Hepatocyte (in vitro differentiated cells): ENCODE results near the gene ZNF750. TPM values are rescaled to one million over a fixed set of nuclear protein-coding genes. Genes with fewer than 3 reads are reported as not detected.

Source experiments
- DNase-seq: peaks from one replicate; pipeline ENCODE4 v3.0.0-alpha.2; 2016; ENCODE audit warnings: low spot score
- H2AFZ ChIP-seq: fragments of 200-600 bp; sonication (generic); 2 replicates; pipeline ENCODE4 v1.6.0; 2016; ENCODE audit warnings: antibody characterized with exemption, mild to moderate bottlenecking
- H3K27ac ChIP-seq: fragments of 200-600 bp; sonication (generic); 2 replicates; pipeline ENCODE4 v1.5.1; 2016; ENCODE audit warnings: mild to moderate bottlenecking
- H3K27me3 ChIP-seq: fragments of 200-600 bp; sonication (generic); 2 replicates; pipeline ENCODE4 v1.6.1; 2016
- H3K36me3 ChIP-seq: fragments of 200-600 bp; sonication (generic); replicated peaks from 2 replicates; pipeline ENCODE4 v1.5.1; 2016; ENCODE audit warnings: low read depth; ENCODE audit not compliant: insufficient read depth
- H3K4me1 ChIP-seq: fragments of 200-600 bp; sonication (generic); 2 replicates; pipeline ENCODE4 v1.5.1; 2016; ENCODE audit warnings: mild to moderate bottlenecking, moderate library complexity; ENCODE audit not compliant: insufficient read depth
- H3K4me2 ChIP-seq: fragments of 200-600 bp; sonication (generic); 2 replicates; pipeline ENCODE4 v1.6.0; 2016
- H3K4me3 ChIP-seq: fragments of 200-600 bp; sonication (generic); 2 replicates; pipeline ENCODE4 v1.5.1; 2016; ENCODE audit warnings: mild to moderate bottlenecking
- H3K79me2 ChIP-seq: fragments of 200-600 bp; sonication (generic); 2 replicates; pipeline ENCODE4 v1.6.0; 2017; ENCODE audit warnings: mild to moderate bottlenecking
- H3K9me2 ChIP-seq: fragments of 200-600 bp; sonication (generic); replicated peaks from 2 replicates; pipeline ENCODE4 v1.6.0; 2017; ENCODE audit warnings: mild to moderate bottlenecking; ENCODE audit not compliant: insufficient read depth
- H3K9me3 ChIP-seq: fragments of 200-600 bp; sonication (generic); 2 replicates; pipeline ENCODE4 v1.5.1; 2016; ENCODE audit warnings: low read depth, mild to moderate bottlenecking
- H4K20me1 ChIP-seq: fragments of 200-600 bp; sonication (generic); 2 replicates; pipeline ENCODE4 v1.6.0; 2016; ENCODE audit warnings: mild to moderate bottlenecking; ENCODE audit not compliant: insufficient read depth, poor library complexity, severe bottlenecking
- EZH2 ChIP-seq: fragments of 200-600 bp; sonication (generic); IDR thresholded peaks from 2 replicates; pipeline ENCODE4 v1.6.1; 2016; ENCODE audit warnings: antibody characterized with exemption, mild to moderate bottlenecking, borderline replicate concordance
- EZH2phosphoT487 ChIP-seq: fragments of 200-600 bp; sonication (generic); IDR thresholded peaks from one replicate; pipeline ENCODE4 v1.6.1; 2018; ENCODE audit warnings: antibody characterized with exemption, mild to moderate bottlenecking, low read depth, moderate library complexity; ENCODE audit not compliant: unreplicated experiment, severe bottlenecking
- WGBS: methylation state at CpG from one replicate; pipeline ENCODE4 v1.1.6; 2016; ENCODE audit warnings: low lambda C conversion rate; ENCODE audit errors: missing lambda C conversion rate; 5-methylcytosine and 5-hydroxymethylcytosine counted together
- polyA plus RNA-seq: library from polyadenylated mRNA; unstranded; fragments of >200 nt; fragmentation: Nextera tagmentation; extraction: Ambion mirVana; gene quantifications from 2 replicates; pipeline ENCODE4 v1.2.1, GENCODE V29; 2016
- total RNA-seq: library from RNA; depleted of rRNA; stranded (reverse); fragments of >200 nt; gene quantifications from 2 replicates; pipeline ENCODE4 v1.2.3, GENCODE V29; 2014
- TF ChIP-seq, protein P1 (sequence below): fragments of 200-600 bp; sonication (generic); IDR thresholded peaks from 2 replicates; pipeline ENCODE4 v1.5.1; 2016; ENCODE audit warnings: antibody characterized with exemption, mild to moderate bottlenecking; ENCODE audit not compliant: poor library complexity

The ZNF750 gene
- total and polyA plus RNA-seq, 2 experiments from 2014 or later: 0.27 to 2.1 TPM

DNA sequence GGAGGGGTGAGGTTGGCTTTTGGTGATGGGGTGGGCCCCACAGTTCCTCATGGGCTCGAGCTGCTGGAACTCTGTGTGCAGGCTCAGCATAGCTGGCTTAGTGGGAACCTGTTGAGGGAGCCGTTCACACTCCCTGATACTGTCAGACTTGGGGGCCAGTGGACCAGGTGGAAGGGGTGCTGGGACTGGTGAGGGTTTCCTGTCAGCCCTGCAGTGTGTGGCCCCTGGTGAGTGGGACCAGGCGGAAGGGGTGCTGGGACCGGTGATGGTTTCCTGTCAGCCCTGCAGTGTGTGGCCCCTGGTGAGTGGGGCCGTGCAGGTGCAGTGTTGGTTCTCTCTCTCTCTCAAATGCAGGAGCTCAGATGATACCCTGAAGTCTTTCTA lies 45.1 kb upstream of the ZNF750 start:
- TF ChIP-seq, protein P1, sequence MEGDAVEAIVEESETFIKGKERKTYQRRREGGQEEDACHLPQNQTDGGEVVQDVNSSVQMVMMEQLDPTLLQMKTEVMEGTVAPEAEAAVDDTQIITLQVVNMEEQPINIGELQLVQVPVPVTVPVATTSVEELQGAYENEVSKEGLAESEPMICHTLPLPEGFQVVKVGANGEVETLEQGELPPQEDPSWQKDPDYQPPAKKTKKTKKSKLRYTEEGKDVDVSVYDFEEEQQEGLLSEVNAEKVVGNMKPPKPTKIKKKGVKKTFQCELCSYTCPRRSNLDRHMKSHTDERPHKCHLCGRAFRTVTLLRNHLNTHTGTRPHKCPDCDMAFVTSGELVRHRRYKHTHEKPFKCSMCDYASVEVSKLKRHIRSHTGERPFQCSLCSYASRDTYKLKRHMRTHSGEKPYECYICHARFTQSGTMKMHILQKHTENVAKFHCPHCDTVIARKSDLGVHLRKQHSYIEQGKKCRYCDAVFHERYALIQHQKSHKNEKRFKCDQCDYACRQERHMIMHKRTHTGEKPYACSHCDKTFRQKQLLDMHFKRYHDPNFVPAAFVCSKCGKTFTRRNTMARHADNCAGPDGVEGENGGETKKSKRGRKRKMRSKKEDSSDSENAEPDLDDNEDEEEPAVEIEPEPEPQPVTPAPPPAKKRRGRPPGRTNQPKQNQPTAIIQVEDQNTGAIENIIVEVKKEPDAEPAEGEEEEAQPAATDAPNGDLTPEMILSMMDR: no peak
- TF ChIP-seq EZH2 (no peak), EZH2phosphoT487 (no peak)
- Histone ChIP-seq H3K4me2 (no peak overlapping the region), H3K79me2 (peaks cover 12% of the 10 kb centered on the region), H4K20me1 (no peaks in the 10 kb centered on the region), H3K9me3 (no peaks in the 10 kb centered on the region), H3K27me3 (no peaks in the 10 kb centered on the region), H3K36me3 (no peaks in the 10 kb centered on the region), H3K27ac (peak overlapping the region; percentile 5), H2AFZ (no peak overlapping the region), H3K4me3 (no peak overlapping the region), H3K9me2 (no peaks in the 10 kb centered on the region), H3K4me1 (peaks cover 41% of the 10 kb centered on the region)
- 89% methylated on average over 5 of the region's 5 CpGs for WGBS
- no peak for DNase-seq

DNA sequence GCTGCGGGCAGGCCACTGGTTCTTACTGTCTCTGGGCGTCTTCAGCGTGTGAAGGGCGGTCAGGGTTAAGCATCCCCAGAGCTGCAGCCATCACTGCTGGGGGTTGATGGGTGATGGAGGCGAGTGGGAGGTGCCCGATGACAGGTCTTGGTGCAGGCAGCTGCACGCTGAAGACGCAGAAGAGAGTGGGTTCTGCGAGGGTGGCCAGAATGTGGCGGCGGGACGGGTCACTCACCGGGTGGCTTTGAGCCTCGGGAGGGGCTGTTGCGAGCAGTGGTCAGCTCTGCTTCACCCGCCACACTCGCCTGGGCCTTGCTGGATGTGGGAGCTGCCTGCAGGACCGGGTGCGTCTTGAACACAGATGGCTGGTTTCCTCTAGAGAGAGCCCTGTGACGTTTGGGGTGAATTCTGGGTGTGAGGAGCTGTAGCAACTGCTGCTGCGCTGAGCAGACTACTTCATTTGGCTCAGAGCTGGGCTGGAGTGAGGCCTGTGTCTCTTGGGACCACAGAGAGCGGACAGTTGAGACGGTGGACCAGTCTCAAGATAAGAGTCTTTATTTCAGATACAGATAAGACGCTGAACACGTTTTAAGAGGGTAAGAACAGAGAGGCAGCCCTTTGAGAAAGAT lies 44.6 kb upstream of the ZNF750 start:
- H3K79me2 ChIP-seq: peaks cover 15% of the 10 kb centered on the region
- no peaks in the 10 kb centered on the region for H3K9me3 ChIP-seq
- H3K9me2 ChIP-seq: no peaks in the 10 kb centered on the region
- no peak overlapping the region for H2AFZ ChIP-seq
- no peaks in the 10 kb centered on the region for H4K20me1 ChIP-seq
- H3K27me3 ChIP-seq: no peaks in the 10 kb centered on the region
- H3K27ac ChIP-seq: peak overlapping the region; percentile 5
- no peak overlapping the region for H3K4me2 ChIP-seq
- TF ChIP-seq, protein P1: no peak
- TF ChIP-seq EZH2phosphoT487 (no peak), EZH2 (no peak)
- DNase-seq: no peak
- H3K4me3 ChIP-seq: no peak overlapping the region
- H3K4me1 ChIP-seq: peaks cover 36% of the 10 kb centered on the region
- H3K36me3 ChIP-seq: no peaks in the 10 kb centered on the region
- 89% methylated on average over 25 of the region's 25 CpGs for WGBS

DNA sequence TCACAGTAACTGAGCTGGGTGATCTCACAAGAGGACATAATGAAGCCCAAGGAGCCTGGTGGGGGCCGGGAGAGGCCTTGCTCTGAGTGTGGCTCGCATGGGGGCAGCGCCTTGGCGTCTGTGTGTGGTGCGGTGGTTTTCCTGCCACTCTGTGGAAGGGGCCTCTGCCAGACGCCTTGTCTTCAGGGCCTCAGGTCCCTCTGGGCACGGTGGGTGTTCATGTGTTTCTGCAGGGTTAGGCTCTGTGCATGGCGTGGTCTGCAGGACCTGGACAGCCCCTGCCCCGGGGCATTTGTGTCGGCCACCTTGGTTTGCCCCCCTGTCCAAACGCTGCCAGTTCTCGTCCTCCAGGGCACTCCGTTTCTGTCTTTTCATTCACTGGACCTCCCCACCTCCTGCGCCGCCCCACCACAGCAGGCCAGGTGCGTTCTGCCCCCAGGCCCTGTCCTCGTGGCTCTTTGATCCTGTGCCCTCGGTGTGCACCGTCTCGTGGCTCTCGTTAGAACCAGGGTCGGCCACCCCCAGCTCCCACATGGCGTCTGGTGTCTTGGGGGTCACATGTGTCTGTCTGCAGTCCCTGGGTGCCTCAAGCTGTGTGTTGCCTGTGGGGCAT lies 43.7 kb upstream of the ZNF750 start:
- H3K27ac ChIP-seq: peak overlapping the region; percentile 17
- no peaks in the 10 kb centered on the region for H3K36me3 ChIP-seq

More for the DNA sequence above, 43.7 kb upstream of the ZNF750 start:
- no peaks in the 10 kb centered on the region for H3K9me3 ChIP-seq
- H3K79me2 ChIP-seq: peaks cover 18% of the 10 kb centered on the region
- no peak for DNase-seq
- no peak overlapping the region for H2AFZ ChIP-seq
- H3K4me3 ChIP-seq: no peak overlapping the region
- WGBS: 96% methylated on average over 20 of the region's 23 CpGs
- TF ChIP-seq EZH2phosphoT487 (no peak), EZH2 (no peak)
- TF ChIP-seq, protein P1: no peak
- H3K4me1 ChIP-seq: peaks cover 27% of the 10 kb centered on the region
- H4K20me1 ChIP-seq: no peaks in the 10 kb centered on the region
- H3K27me3 ChIP-seq: no peaks in the 10 kb centered on the region
- no peak overlapping the region for H3K4me2 ChIP-seq
- no peaks in the 10 kb centered on the region for H3K9me2 ChIP-seq
